CD4-positive, CD25-positive, alpha-beta regulatory T cell (primary cell): Measurements from ENCODE around the gene PRKCE. TPM values are rescaled to one million over a fixed set of nuclear protein-coding genes. Genes with fewer than 3 reads are reported as not detected.

Experiments
- ATAC-seq, 2 donors: fragments of 150-1000 bp; cut with Tn5 transposase; one replicate each; pipeline ENCODE4 v1.10.0; 2021; ENCODE audit warnings: low read depth in 2 of 2, moderate number of reproducible peaks in 2 of 2, moderate library complexity in 1 of 2
- DNase-seq, 3 donors: peaks; one replicate each; pipeline versions ENCODE4 v3.0.0 to v3.0.0-alpha.2; 2012 to 2022; ENCODE audit warnings: mixed read lengths in 1 of 3
- H3K27ac ChIP-seq: one replicate; pipeline ENCODE4 v1.7.0; 2013; ENCODE audit warnings: mild to moderate bottlenecking, low read length; ENCODE audit not compliant: insufficient read depth, poor library complexity, severe bottlenecking
- H3K27me3 ChIP-seq: one replicate; pipeline ENCODE4 v1.7.0; 2013; ENCODE audit warnings: low read length; ENCODE audit not compliant: control insufficient read depth, insufficient read depth
- H3K36me3 ChIP-seq: one replicate; pipeline ENCODE4 v1.7.0; 2013; ENCODE audit warnings: mild to moderate bottlenecking, low read length, moderate library complexity; ENCODE audit not compliant: control insufficient read depth, insufficient read depth
- H3K4me1 ChIP-seq: 2 replicates; pipeline ENCODE4 v1.7.0; 2013; ENCODE audit warnings: mild to moderate bottlenecking, low read length; ENCODE audit not compliant: insufficient read depth, control insufficient read depth, poor library complexity, severe bottlenecking
- H3K4me3 ChIP-seq: one replicate; pipeline ENCODE4 v1.7.0; 2013; ENCODE audit warnings: low read depth, mild to moderate bottlenecking, low read length, moderate library complexity
- H3K9me3 ChIP-seq, 2 experiments: 1 replicate in 1 of 2; 2 replicates in 1 of 2; pipeline ENCODE4 v1.7.0; 2013; ENCODE audit warnings: low read length in 2 of 2, mild to moderate bottlenecking in 1 of 2, moderate library complexity in 1 of 2; ENCODE audit not compliant: control insufficient read depth in 2 of 2
- H3K27ac Mint-ChIP-seq, 3 donors: one replicate each; pipeline ENCODE4 v1.8.0; 2020 to 2022; ENCODE audit warnings: mild to moderate bottlenecking in 3 of 3, mixed read lengths in 3 of 3, moderate library complexity in 2 of 3
- H3K27me3 Mint-ChIP-seq: one replicate; pipeline ENCODE4 v1.8.0; 2022; ENCODE audit warnings: mild to moderate bottlenecking, mixed read lengths
- H3K36me3 Mint-ChIP-seq: one replicate; pipeline ENCODE4 v1.8.0; 2020; ENCODE audit warnings: mixed read lengths
- H3K4me1 Mint-ChIP-seq, 4 donors: one replicate each; pipeline ENCODE4 v1.8.0; 2020 to 2022; ENCODE audit warnings: mixed read lengths in 4 of 4, mild to moderate bottlenecking in 1 of 4
- H3K4me3 Mint-ChIP-seq, 4 donors: one replicate each; pipeline ENCODE4 v1.8.0; 2020 to 2022; ENCODE audit warnings: mild to moderate bottlenecking in 4 of 4, mixed read lengths in 4 of 4, moderate library complexity in 3 of 4
- H3K9me3 Mint-ChIP-seq, 7 donors: one replicate each; pipeline ENCODE4 v1.8.0; 2020 to 2022; ENCODE audit warnings: mixed read lengths in 7 of 7, mild to moderate bottlenecking in 3 of 7, moderate library complexity in 2 of 7
- polyA plus RNA-seq, 4 donors: library from polyadenylated mRNA; unstranded; fragments of 300-500 nt; fragmentation: Illumina TruSeq; gene quantifications; one replicate each; pipeline ENCODE4 v1.2.3, GENCODE V29; 2021
- total RNA-seq: library from RNA; stranded (reverse); gene quantifications from one replicate; pipeline ENCODE4 v1.2.3, GENCODE V29; 2022

Gene PRKCE
- total and polyA plus RNA-seq, 5 donors from 2014 or later: 0.78 to 16.5 (median 1.3) TPM

DNA sequence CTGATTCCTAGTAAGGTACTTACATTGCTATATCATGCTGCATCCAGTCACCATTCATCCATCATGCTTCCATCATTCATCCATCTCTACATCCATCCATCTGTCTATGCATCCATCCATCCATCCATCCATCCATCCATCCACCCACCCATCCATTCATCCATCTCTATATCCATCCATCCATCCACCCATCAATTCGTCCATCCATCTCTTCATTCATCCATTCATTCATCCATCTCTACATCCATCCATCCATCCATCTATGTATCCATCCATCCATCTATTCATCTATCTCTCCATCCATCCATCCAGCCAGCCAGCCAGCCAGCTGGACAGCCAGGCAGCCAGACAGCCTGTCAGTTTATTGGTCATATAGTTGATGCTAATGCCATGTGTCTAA, 20.7 kb downstream of the PRKCE start:
- DNase-seq (no peak), ATAC-seq (no peak)
- Histone ChIP-seq H3K4me3 (no peak overlapping the region), H3K27ac (no peak overlapping the region), H3K4me1 (no peaks in the 10 kb centered on the region), H3K9me3 (no peaks in the 10 kb centered on the region), H3K36me3 (no peaks in the 10 kb centered on the region), H3K27me3 (no peaks in the 10 kb centered on the region)
- no peaks in the 10 kb centered on the region for H3K9me3 Mint-ChIP-seq
- peaks cover 0 to 5% (median 2%) of the 10 kb centered on the region in 4 donors for H3K4me1 Mint-ChIP-seq
- H3K27ac Mint-ChIP-seq: peak overlapping the region in 1 of 3 donors; percentile 29
- H3K36me3 Mint-ChIP-seq: peaks cover 7% of the 10 kb centered on the region
- no peak overlapping the region for H3K4me3 Mint-ChIP-seq
- H3K27me3 Mint-ChIP-seq: peaks cover 5% of the 10 kb centered on the region

DNA sequence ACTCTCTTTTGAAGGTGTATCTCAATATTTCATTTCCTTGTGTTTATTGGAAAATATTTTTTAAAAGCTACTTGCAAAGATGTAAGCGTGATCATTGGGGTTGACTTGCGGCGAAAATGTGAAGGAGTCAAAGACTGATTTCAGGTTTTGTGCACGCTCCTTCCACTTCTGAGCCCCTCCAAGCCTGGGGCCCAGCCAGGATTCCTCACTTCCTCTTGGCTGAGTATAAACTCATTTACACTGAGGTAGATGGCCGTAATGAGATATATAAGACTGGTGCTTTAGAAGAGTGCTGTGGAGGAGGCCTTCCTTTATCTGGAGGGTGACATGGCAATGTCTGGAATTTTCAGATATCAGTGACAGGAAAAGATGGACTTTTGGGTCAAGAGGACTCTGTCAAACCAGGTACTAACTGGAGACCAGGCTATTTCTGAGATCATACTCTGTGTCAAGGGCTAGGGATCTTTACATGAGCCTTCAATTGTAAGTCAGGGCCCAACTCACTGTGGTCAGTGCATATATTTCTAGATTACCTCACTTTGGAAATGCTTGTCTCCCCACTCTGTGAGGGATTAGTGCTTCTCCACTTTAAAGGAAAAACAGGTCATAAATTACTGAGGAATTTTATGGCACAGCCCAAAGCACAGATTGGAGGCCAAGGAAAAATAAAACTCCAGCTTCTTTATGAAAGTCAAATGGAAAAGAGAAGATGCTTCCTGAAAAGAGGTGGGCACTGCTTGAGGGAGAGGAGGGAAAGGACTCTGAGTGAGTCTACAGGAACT, 22.8 kb downstream of the PRKCE start:
- Histone ChIP-seq H3K4me1 (no peaks in the 10 kb centered on the region), H3K36me3 (no peaks in the 10 kb centered on the region), H3K4me3 (no peak overlapping the region), H3K27ac (no peak overlapping the region), H3K9me3 (no peaks in the 10 kb centered on the region), H3K27me3 (no peaks in the 10 kb centered on the region)
- DNase-seq (no peak), ATAC-seq (no peak)
- H3K4me1 Mint-ChIP-seq: peaks cover 0 to 5% (median 2%) of the 10 kb centered on the region in 4 donors
- H3K36me3 Mint-ChIP-seq: peaks cover 7% of the 10 kb centered on the region
- peaks cover 5% of the 10 kb centered on the region for H3K27me3 Mint-ChIP-seq
- H3K27ac Mint-ChIP-seq: no peak overlapping the region
- no peaks in the 10 kb centered on the region for H3K9me3 Mint-ChIP-seq
- no peak overlapping the region for H3K4me3 Mint-ChIP-seq

DNA sequence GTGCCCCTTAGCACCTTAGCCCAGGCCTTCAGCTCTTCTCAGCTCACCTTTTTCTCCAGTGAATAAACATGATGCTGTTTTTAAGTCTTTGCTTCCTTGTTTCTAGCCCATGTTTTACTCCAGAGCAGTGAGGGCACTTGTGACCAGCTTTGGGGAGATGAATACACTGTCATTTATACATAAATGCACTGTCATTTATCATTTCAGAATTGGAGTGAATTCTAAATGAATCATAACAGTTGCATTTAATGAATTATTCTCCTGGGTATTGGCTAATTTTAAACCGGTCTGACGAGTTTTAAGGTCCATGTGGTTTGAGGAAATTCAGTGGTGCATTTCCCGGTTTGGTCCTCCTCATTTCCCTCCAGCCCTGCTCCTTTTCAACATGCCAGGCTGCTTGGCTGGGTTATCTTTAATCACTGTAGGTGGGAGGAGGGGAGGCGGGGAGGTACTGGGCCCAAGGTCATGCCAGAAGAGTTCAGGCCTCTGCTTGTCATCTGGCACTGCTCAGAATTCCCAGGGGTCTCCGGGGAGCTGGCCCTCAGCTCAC, 23.9 kb downstream of the PRKCE start:
- H3K36me3 ChIP-seq: no peaks in the 10 kb centered on the region
- peaks cover 7% of the 10 kb centered on the region for H3K36me3 Mint-ChIP-seq
- no peaks in the 10 kb centered on the region for H3K9me3 Mint-ChIP-seq
- H3K4me3 Mint-ChIP-seq: no peak overlapping the region
- no peak overlapping the region for H3K27ac ChIP-seq
- no peak overlapping the region for H3K4me3 ChIP-seq
- H3K27me3 Mint-ChIP-seq: peaks cover 5% of the 10 kb centered on the region
- H3K4me1 ChIP-seq: no peaks in the 10 kb centered on the region
- no peaks in the 10 kb centered on the region for H3K27me3 ChIP-seq
- H3K9me3 ChIP-seq: no peaks in the 10 kb centered on the region
- ATAC-seq: no peak
- no peak for DNase-seq
- peak overlapping the region in 1 of 3 donors; percentile 50 for H3K27ac Mint-ChIP-seq
- peaks cover 0 to 5% (median 2%) of the 10 kb centered on the region in 4 donors for H3K4me1 Mint-ChIP-seq

DNA sequence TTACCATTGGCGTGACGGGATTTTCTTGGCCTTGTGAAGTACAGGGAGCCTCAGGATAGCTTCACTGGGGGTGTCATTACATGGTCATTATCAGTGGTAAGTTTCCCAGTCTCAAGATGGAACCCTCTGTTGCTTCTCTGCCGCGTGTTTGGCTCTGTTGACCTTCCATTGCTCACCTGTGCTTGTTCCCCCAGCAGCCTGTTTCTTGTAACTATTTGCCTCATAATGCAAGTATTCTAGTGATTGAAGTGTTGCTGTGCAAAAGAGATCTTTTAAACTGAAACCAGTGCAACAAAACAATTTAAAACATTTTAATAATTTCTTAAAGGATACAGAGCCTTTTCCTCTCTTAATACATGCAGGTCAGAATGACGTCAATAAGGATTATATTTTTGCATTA, 24.6 kb downstream of the PRKCE start:
- H3K36me3 Mint-ChIP-seq: peaks cover 7% of the 10 kb centered on the region

DNA sequence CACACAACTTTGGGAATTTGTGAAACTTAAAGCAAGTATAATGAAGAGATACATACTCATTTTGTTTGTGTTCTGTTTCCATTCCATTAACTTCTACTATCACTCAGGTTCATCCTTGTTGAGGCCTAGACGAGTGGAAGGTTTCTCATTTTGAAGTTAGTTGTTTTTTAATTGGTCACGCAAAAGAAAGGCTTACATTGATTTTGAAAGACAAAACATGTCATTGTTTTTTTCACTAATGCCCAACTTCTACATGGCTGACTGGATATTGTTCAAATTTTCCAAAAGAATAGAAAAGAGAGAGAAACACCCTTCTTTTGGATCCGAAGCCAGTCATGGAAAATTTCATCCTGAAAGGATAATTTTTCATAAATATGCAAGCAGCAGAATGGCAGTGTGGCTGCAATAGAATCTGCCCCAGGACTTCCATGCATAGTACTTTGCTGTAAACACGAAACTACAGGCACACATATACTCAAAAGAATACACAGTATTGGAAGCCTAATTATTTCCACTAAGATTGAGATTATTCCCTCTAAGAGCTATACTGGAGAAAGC, 27.4 kb downstream of the PRKCE start:
- H3K27me3 Mint-ChIP-seq: peaks cover 5% of the 10 kb centered on the region
- no peaks in the 10 kb centered on the region for H3K36me3 ChIP-seq

More for the DNA sequence above, 24.6 kb downstream of the PRKCE start:
- Mint-ChIP-seq H3K4me1 (peaks cover 0 to 5% (median 2%) of the 10 kb centered on the region in 4 donors), H3K27ac (no peak overlapping the region), H3K9me3 (no peaks in the 10 kb centered on the region), H3K27me3 (peaks cover 5% of the 10 kb centered on the region), H3K4me3 (no peak overlapping the region)
- ATAC-seq (no peak), DNase-seq (no peak)
- H3K9me3 ChIP-seq: no peaks in the 10 kb centered on the region
- H3K4me3 ChIP-seq: no peak overlapping the region
- no peak overlapping the region for H3K27ac ChIP-seq
- no peaks in the 10 kb centered on the region for H3K36me3 ChIP-seq
- H3K27me3 ChIP-seq: no peaks in the 10 kb centered on the region
- no peaks in the 10 kb centered on the region for H3K4me1 ChIP-seq

DNA sequence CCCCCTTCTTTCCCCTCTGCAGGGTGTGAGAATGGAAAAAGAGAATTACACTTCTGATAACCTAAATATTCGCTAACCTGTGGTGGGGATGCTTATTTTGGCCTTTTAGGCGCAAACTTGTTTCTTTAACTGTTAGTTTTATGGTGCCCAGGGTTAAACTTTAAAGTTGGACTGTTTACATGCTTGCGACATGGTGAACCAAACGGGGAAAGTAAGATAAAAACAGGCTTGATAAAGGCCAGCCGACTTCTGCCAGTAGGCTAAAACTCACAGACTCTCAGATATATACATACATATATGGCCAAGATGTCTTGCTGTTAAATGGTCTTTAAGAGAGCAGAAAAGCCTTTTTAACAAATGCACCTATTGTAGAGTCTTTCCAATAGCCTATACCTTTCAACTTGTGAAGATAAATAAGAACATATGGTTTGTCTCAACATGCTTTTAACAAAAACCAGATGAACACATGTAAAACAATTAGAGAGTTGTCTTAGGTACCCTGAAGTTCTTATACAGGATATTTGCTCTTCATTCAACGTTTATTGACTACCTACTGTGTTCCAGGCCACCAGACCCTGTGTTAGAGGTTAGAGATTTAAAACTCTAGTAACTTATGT, 29.0 kb downstream of the PRKCE start:
- Mint-ChIP-seq H3K27me3 (no peaks in the 10 kb centered on the region), H3K27ac (no peak overlapping the region), H3K36me3 (peaks cover 3% of the 10 kb centered on the region), H3K4me1 (no peaks in the 10 kb centered on the region), H3K9me3 (peaks cover 0 to 1% (median 0%) of the 10 kb centered on the region in 7 donors), H3K4me3 (no peak overlapping the region)
- no peaks in the 10 kb centered on the region for H3K27me3 ChIP-seq
- ATAC-seq (no peak), DNase-seq (no peak)
- H3K4me1 ChIP-seq: no peaks in the 10 kb centered on the region
- no peaks in the 10 kb centered on the region for H3K9me3 ChIP-seq
- no peaks in the 10 kb centered on the region for H3K36me3 ChIP-seq
- no peak overlapping the region for H3K27ac ChIP-seq
- H3K4me3 ChIP-seq: no peak overlapping the region

More for the DNA sequence above, 27.4 kb downstream of the PRKCE start:
- H3K4me3 Mint-ChIP-seq: no peak overlapping the region
- no peak for DNase-seq
- Histone ChIP-seq H3K4me3 (no peak overlapping the region), H3K27ac (no peak overlapping the region), H3K27me3 (no peaks in the 10 kb centered on the region), H3K9me3 (no peaks in the 10 kb centered on the region), H3K4me1 (no peaks in the 10 kb centered on the region)
- H3K36me3 Mint-ChIP-seq: peaks cover 3% of the 10 kb centered on the region
- no peaks in the 10 kb centered on the region for H3K9me3 Mint-ChIP-seq
- no peak overlapping the region for H3K27ac Mint-ChIP-seq
- H3K4me1 Mint-ChIP-seq: peaks cover 0 to 5% (median 0%) of the 10 kb centered on the region in 4 donors
- no peak for ATAC-seq

DNA sequence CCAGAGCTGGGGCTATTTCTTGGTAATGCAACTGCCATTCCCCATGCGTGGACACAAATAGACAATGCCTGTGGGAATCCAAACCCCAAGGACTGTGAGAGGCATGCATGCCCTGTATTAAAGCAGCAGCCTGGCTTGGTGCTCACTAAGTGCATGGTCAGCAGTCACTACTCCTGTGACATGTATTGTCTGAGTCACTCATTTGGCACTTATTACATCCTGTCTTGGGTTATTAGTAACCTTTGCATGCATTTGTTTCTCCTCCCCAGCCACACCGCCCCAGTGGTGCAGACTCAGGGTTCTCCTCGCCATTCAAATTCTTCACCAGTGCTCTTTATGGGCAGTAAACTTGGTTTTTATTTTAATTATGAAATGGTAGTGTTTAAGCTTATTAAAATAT, 30.2 kb downstream of the PRKCE start:
- Histone ChIP-seq H3K4me3 (no peak overlapping the region), H3K36me3 (no peaks in the 10 kb centered on the region), H3K27ac (no peak overlapping the region), H3K4me1 (no peaks in the 10 kb centered on the region), H3K9me3 (no peaks in the 10 kb centered on the region), H3K27me3 (no peaks in the 10 kb centered on the region)
- DNase-seq (peak in 1 of 3 donors; percentile 10), ATAC-seq (peak in 1 of 2 donors; percentile 45)
- Mint-ChIP-seq H3K4me1 (no peaks in the 10 kb centered on the region), H3K27me3 (no peaks in the 10 kb centered on the region), H3K9me3 (peaks cover 0 to 1% (median 0%) of the 10 kb centered on the region in 7 donors), H3K36me3 (peaks cover 2% of the 10 kb centered on the region), H3K27ac (no peak overlapping the region), H3K4me3 (no peak overlapping the region)
